Mucosa of descending colon (tissue), 3 donors: ENCODE data around the gene MYH7. TPM values are rescaled to one million over a fixed set of nuclear protein-coding genes. Genes with fewer than 3 reads are reported as not detected.

Experiments used
- ATAC-seq: fragments of 200-7000 bp; cut with Tn5 transposase; one replicate; pipeline ENCODE4 v1.9.1; 2020; ENCODE audit warnings: mild to moderate bottlenecking, moderate library complexity
- DNase-seq, 3 donors: peaks; one replicate each; pipeline ENCODE4 v3.0.0-alpha.2; 2020
- H3K36me3 ChIP-seq: fragments of 200-600 bp; one replicate; pipeline ENCODE4 v1.8.0; 2021; ENCODE audit warnings: low read depth, mild to moderate bottlenecking
- H3K4me1 ChIP-seq: fragments of 200-600 bp; one replicate; pipeline ENCODE4 v1.8.0; 2021; ENCODE audit warnings: low read depth, mild to moderate bottlenecking
- H3K4me3 ChIP-seq: fragments of 200-600 bp; one replicate; pipeline ENCODE4 v1.8.0; 2021; ENCODE audit warnings: mild to moderate bottlenecking
- H3K9me3 ChIP-seq: fragments of 200-600 bp; one replicate; pipeline ENCODE4 v1.8.0; 2021; ENCODE audit warnings: mild to moderate bottlenecking
- CTCF ChIP-seq: fragments of 200-600 bp; IDR thresholded peaks from one replicate; pipeline ENCODE4 v1.8.0; 2022; ENCODE audit warnings: antibody characterized with exemption, mild to moderate bottlenecking
- intact Hi-C, 2 donors: fragments of 100-400 bp; cut with DNase I in 1 of 2; cut with micrococcal nuclease in 1 of 2; formaldehyde crosslinking; loops; one replicate each; pipeline versions ENCODE4 v1.11.0 to v1.11.1; 2022; cut with DNase I, micrococcal nuclease
- total RNA-seq, 3 donors: library from RNA; stranded (reverse); fragmentation: NEBNext Ultra II Directional in 2 of 3; extraction: Animal tissue kit (Norgen Biotek cat#: 25700) in 2 of 3; gene quantifications; one replicate each; pipeline versions ENCODE4 v1.2.1 to v1.2.4, GENCODE V29; 2021 to 2023
- donor health status: DM: no; HTN: no; CAD: no; lungs with moderate emphysema.
- donor health status: DM: no; HTN: no; CAD: no.
- donor health status: DM: no; HTN: yes; CAD: no.

Gene MYH7
- total RNA-seq, 3 donors from 2014 or later = 0.13 to 6.2 (median 1.2) TPM

DNA sequence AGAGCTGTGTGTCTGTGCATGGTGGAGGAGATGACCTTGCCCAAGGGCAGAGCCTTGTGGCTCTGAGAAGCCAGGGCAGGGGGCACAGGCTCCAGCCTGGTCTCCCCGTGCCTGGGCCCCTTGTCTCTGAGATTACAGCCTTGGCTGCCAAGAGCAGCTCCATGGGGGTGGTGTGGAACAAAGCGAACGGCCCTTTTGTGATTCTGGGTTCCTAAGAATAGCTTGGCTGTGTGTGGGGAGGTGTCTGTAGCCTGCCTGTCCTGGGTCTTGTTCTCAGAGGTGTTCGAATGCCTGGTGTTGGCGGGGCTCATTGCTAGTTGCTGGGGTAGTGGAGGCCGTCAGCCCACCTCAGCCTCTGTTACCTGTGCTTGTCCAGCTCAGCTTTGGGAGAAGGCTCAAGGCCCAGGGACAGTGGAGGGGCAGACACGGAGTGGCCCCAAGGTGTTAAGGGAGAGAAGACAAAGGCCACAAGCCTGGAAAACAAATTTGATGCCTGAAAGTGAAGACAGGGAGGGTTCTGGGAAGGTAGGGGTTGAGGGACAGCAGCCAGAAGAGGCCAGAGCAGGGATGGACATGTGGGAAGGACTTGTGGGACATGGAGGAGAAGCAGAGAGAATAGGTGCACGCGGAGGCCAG is 7.4 kb upstream of the MYH7 start:
- no peak overlapping the region for H3K4me3 ChIP-seq
- H3K4me1 ChIP-seq = peaks cover 16% of the 10 kb centered on the region
- no peak for DNase-seq
- intact Hi-C loops = no loop called here
- no peaks in the 10 kb centered on the region for H3K36me3 ChIP-seq
- no peaks in the 10 kb centered on the region for H3K9me3 ChIP-seq
- ATAC-seq = no peak
- TF ChIP-seq CTCF = no peak

- H3K4me1 ChIP-seq = peaks cover under 1% of the 10 kb centered on the region
- TF ChIP-seq CTCF = no peak
- no peak for DNase-seq
- no peaks in the 10 kb centered on the region for H3K36me3 ChIP-seq
- no peak overlapping the region for H3K4me3 ChIP-seq
- ATAC-seq = no peak
- intact Hi-C loops = no loop called here
- H3K9me3 ChIP-seq = no peaks in the 10 kb centered on the region
Observed at GRCh38 chr14:23441076-23441475, 5.6 kb upstream of the MYH7 start.

- Histone ChIP-seq H3K9me3 (no peaks in the 10 kb centered on the region), H3K4me3 (no peak overlapping the region), H3K4me1 (no peaks in the 10 kb centered on the region), H3K36me3 (no peaks in the 10 kb centered on the region)
- DNase-seq (no peak), ATAC-seq (no peak)
- intact Hi-C loops = no loop called here
- TF ChIP-seq CTCF = no peak
Observed at GRCh38 chr14:23439107-23439835, 3.8 kb upstream of the MYH7 start.

DNA sequence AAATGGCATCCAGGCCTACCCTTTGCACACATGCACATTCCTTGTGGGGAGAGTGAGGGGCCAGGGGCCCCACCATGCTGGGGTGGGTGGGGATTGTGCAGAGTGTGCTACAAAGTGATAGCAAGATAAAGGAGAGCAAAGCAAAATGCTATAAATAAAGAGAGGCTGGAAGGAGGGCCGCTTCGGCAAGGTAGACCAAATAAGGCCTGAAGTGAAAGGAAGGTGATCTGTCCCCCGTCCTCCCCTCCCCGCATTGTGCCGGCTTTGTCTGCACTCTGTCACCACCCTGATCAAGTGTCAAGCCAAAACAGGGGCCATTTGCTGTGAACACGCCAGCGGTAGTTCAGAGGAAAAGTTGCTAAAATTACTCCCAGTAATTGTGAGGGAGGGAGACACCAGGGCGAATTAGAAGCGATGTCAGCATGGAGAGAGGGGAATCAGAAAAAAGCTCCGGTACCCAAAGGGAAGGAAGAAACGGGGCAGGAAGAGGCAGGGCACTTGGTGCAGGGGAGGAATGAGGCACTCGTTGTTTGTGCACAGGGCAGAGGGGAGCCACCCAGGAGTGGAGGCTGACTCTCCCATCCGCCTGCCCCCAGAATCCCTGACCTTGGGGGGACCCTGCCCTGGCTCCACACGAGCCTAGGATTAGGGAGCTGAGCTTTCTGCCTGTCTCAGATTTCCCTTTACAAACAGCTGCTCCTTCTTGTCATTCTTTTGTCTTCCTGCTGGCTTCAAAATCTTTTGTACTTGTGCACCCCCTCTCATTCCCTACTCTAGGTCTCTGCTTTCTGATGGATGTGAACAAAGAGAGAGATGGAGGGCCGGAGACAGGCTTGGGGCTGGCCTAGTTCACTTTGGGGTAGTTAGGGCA is 2.9 kb upstream of the MYH7 start:
- no peak overlapping the region for H3K4me3 ChIP-seq
- H3K4me1 ChIP-seq = no peaks in the 10 kb centered on the region
- ATAC-seq (no peak), DNase-seq (no peak)
- H3K36me3 ChIP-seq = no peaks in the 10 kb centered on the region
- intact Hi-C loops = no loop called here
- TF ChIP-seq CTCF = no peak
- no peaks in the 10 kb centered on the region for H3K9me3 ChIP-seq

DNA sequence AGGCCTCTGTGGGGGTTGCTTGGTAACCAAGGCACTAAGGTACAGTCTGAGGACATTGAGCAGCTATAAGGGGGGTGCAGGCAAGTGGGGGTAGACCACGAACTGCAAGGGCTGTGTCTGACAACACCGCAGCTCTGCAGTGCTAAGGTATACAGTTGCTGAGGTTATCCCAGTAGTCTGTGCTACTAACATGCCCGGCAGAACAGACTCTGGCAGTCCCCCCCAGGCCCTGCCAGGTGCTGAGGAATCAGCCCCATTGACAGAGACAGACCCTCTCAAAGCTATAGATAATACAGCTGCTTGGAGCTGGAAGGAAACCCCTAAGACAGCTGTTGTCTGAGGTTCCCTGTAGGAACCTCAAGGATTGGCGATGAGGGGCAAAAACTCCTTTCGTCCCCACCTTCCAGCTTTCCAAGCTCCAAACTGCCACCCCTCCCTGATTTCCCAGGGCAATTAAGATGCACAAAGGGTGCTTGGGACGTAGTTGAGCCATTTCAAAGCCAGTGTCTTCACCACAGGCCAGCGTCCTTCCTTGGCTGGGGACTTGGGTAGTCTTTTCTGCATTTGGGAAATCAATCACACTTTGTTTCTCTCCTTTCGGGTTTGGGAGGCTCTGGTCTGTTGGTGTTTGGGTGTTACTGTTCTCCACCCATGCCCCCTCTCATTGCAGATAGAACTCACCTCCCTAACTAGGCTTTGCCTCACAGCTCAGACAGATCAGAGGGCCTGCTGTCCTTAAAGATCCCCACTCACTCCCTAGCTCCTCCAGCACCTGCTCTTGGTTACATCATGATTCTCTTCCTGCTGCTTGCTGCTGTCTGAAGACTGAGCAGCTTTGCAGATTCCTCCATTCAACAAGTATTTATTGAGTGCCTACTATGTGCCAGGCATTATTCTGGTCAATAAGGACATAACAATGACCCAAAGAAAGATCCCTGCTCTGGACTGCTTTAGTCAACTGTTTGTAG is 2.0 kb upstream of the MYH7 start:
- no peak for DNase-seq
- H3K36me3 ChIP-seq = no peaks in the 10 kb centered on the region
- TF ChIP-seq CTCF = no peak
- H3K4me3 ChIP-seq = no peak overlapping the region
- H3K4me1 ChIP-seq = no peaks in the 10 kb centered on the region
- intact Hi-C loops = no loop called here
- H3K9me3 ChIP-seq = no peaks in the 10 kb centered on the region
- no peak for ATAC-seq
